GM12891 (cell line): ENCODE data around the gene VSTM2B.

Experiments used
- DNase-seq: peaks from one replicate; pipeline ENCODE4 v3.0.0; 2011; ENCODE audit warnings: low spot score; ENCODE audit not compliant: insufficient read length
- FAIRE-seq: peaks from 2 replicates; lab custom pipeline; 2011; peaks lifted over from hg19 to GRCh38; lab: Jason Lieb, UNC
- PAX5 ChIP-seq: IDR thresholded peaks from 2 replicates; pipeline ENCODE4 v1.6.1; 2011; ENCODE audit warnings: low read length, moderate library complexity, mild to moderate bottlenecking; ENCODE audit not compliant: insufficient read depth, severe bottlenecking
- POLR2A ChIP-seq: IDR thresholded peaks from 2 replicates; pipeline ENCODE4 v1.6.1; 2011; ENCODE audit warnings: low read depth, low read length, control low read depth
- POLR2AphosphoS5 ChIP-seq: IDR thresholded peaks from 2 replicates; pipeline ENCODE4 v1.6.1; 2011; ENCODE audit warnings: low read depth, low read length, control low read depth
- POU2F2 ChIP-seq: IDR thresholded peaks from 2 replicates; pipeline ENCODE4 v1.6.1; 2011; ENCODE audit warnings: low read depth, mild to moderate bottlenecking, control low read depth, low read length, moderate library complexity
- SPI1 ChIP-seq: IDR thresholded peaks from 2 replicates; pipeline ENCODE4 v1.6.1; 2011; ENCODE audit warnings: low read depth, low read length, control low read depth
- TAF1 ChIP-seq: IDR thresholded peaks from 2 replicates; pipeline ENCODE4 v1.6.1; 2011; ENCODE audit warnings: low read depth, low read length, control low read depth

VSTM2B gene

DNA sequence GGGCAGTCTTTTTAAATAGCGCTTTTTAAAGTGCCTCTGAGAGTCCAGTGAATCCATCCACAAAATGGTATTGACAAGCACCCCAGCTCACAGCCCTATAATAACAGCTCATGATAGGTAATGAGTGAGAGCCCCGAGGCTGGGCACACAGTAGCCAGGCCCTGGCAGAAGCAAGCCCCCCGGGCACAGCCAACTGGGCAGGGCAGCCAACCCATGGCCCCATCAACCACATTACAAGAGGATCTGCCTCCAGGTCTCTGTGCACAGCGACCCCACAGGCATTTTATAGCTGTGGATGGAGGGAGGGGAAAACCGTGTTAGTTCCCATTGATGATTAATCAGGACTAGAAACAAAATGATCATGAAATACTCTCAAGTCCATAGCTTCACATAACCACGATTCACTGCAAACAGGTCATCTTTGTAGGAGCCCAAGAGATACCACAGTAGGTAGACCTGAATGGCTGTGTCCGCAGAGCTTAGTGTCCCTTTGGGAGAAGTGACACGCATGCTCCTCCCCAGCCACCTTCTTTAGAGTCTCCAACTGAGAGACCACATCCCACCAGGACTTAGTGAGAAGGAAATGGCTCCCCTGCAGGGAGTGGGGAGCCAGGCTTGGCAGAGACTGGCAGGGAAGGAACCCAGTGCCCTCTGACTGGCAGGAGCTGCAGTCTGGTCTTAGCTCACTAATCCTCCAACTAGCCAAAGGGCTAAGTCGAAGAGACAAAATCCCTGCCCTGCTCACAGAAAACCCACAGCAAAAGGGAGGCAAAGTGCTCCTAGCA, 4.3 kb upstream of the VSTM2B start:
- DNase-seq = no peak
- no peak for TF ChIP-seq POU2F2
- no peak for TF ChIP-seq SPI1
- no peak for FAIRE-seq

DNA sequence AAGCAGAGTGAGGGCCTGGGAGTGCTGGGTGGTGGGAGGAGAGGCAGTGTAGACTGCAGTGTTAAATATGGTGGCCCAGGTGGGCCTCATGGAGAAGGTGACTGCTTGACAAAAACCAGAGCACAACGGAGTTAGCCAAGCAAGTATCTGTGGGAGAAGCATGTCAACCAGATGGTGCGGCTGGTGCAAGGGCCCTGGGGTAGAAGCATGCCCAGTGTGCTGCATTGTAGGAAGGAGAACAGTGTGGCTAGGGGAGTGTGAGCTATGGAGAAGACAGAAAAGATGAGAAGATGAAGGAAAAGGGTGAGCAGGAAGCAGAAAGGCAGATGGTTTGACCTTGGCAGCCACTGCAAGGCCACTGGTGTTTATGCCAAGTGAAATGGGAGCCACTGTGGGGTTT, 2.2 kb upstream of the VSTM2B start:
- DNase-seq (no peak), FAIRE-seq (no peak)
- no peak for TF ChIP-seq POLR2AphosphoS5
- TF ChIP-seq POLR2A = no peak
- no peak for TF ChIP-seq SPI1
- TF ChIP-seq TAF1 = no peak
- no peak for TF ChIP-seq PAX5
- TF ChIP-seq POU2F2 = no peak

GRCh38 chr19:29524201-29524911, 1.4 kb upstream of the VSTM2B start:
- TF ChIP-seq POLR2A (no peak), TAF1 (no peak), SPI1 (no peak), PAX5 (no peak), POU2F2 (no peak), POLR2AphosphoS5 (no peak)
- no peak for FAIRE-seq
- no peak for DNase-seq

- TF ChIP-seq POLR2AphosphoS5 (no peak), PAX5 (no peak), SPI1 (no peak), TAF1 (no peak), POU2F2 (no peak), POLR2A (no peak)
- DNase-seq (no peak), FAIRE-seq (no peak)
Observed at GRCh38 chr19:29524912-29525831, 622 bp upstream of the VSTM2B start.

DNA sequence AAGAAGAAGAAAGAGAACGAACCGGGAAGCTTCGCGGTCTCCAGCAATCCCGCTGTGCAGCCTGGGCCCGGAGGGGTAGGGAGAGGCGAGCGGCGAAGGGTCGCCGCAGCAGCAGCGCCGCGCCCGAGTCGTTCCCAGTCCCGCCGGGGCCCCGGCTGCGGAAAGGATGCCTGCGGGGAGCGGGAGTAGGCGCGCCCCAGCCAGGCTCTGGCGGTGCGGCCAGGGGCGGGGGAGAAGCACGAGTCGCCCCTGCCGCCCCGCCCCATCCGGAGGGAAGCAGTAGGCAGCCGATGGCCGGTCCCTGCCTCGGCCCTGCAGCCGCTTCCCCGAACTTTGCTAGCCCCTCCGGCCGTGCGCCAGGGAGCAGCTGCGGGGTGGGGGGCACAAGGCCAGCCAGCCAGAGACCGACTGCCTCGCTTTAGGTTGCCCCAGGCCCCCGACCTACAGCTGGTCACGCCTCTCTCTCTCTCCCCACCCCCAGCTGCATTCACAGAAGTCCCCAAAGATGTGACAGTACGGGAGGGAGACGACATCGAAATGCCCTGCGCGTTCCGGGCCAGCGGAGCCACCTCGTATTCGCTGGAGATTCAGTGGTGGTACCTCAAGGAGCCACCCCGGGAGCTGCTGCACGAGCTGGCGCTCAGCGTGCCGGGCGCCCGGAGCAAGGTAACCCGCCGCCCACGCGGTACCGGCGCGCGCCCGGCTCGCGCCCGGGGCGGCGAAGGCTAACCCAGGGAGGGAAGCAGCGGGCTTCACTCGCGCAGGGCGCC, 1.1 kb downstream of the VSTM2B start:
- DNase-seq = peak; percentile 52
- no peak for TF ChIP-seq PAX5
- TF ChIP-seq SPI1 = no peak
- TF ChIP-seq POU2F2 = no peak
- no peak for TF ChIP-seq TAF1
- TF ChIP-seq POLR2AphosphoS5 = no peak
- no peak for FAIRE-seq

DNA sequence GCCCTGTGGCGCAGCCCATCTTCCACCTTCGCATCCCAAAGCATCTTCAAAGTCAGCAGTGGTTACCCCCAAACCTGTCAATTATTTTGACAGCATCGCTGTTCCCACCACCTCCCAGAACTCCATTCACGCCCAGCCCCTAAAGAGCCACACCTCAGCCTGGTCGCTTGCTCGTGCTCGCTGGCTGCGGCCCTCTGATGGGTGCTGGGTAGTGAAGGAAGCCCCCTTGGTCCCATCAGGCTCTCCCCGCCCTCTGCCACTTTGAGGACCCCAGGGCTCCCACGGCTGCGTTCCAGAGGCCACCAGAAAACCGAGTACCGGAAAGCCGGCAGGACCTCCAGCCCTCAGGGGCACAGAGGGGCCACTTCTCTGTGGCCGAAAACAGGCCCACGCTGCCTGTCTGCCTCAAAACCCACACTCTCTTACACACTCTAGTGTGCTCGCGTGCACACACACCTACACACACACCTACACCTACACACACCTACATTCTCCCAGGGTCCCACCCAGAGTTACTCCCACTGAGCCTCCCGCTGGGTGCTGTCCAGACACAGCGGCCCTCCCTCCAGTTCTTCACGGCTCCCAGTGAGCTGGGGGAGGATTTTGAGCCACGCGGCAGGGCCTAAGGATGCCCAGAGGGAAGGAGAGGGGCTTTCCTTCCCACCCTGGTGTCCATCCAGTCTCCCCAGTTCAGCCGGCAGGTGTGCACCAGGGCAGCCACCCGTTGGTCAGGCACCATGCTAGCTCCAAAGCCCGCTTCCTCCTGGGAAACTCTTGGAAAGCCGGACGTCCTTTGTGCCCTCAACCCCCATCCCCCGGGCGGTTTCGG, 1.9 kb downstream of the VSTM2B start:
- DNase-seq (no peak), FAIRE-seq (no peak)
- TF ChIP-seq POLR2AphosphoS5 = no peak
- no peak for TF ChIP-seq PAX5
- no peak for TF ChIP-seq SPI1
- TF ChIP-seq POU2F2 = no peak
- TF ChIP-seq POLR2A = no peak

GRCh38 chr19:29528350-29528945, 2.7 kb downstream of the VSTM2B start:
- TF ChIP-seq SPI1 = no peak
- TF ChIP-seq POLR2AphosphoS5 = no peak
- TF ChIP-seq PAX5 = no peak
- no peak for TF ChIP-seq TAF1
- no peak for TF ChIP-seq POU2F2
- TF ChIP-seq POLR2A = no peak
- FAIRE-seq = no peak
- peak; percentile 92 for DNase-seq
